Measurements from ENCODE around the gene AP1S3.
A peak's percentile ranks its signal among the peaks of the same experiment; 100 is the strongest.

AP1S3 gene

DNA sequence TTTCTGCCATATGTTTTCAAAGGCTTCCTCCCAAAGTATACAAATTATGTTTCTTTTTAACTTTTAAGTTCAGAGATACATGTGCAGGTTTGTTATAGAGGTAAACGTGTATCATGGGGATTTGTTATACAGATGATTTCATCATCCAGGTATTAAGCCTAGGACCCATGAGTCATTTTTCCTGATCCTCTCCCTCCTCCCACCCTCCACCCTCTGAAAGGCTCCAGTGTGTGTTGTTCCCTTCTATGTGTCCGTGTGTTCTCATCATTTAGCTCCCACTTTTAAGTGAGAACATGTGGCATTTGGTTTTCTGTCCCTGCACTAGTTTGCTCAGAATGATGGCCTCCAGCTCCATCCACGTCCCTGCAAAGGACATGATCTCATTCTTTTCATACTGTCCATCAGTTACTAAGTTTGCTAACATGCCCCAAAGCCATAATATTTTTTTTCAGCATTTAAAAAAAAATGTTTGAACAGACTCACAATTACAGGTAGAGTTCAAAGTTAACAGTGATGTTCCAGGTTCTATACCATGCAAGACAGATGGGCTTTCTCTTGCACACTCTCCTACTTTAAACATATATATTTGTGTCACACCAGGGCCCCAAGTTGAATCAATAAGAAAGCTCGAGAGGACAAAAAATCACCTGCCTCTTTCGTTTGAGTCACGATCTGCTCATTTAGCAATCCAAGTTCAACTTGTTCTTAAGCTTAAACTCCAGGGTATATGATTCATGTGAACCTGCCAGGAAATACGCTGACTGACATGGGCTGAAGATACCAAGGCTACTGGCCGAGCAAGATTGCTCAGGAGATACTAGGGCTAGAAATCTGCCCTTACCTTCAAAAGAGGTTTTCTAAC, 77.6 kb downstream of the AP1S3 start:
- no peak for DNase-seq

DNA sequence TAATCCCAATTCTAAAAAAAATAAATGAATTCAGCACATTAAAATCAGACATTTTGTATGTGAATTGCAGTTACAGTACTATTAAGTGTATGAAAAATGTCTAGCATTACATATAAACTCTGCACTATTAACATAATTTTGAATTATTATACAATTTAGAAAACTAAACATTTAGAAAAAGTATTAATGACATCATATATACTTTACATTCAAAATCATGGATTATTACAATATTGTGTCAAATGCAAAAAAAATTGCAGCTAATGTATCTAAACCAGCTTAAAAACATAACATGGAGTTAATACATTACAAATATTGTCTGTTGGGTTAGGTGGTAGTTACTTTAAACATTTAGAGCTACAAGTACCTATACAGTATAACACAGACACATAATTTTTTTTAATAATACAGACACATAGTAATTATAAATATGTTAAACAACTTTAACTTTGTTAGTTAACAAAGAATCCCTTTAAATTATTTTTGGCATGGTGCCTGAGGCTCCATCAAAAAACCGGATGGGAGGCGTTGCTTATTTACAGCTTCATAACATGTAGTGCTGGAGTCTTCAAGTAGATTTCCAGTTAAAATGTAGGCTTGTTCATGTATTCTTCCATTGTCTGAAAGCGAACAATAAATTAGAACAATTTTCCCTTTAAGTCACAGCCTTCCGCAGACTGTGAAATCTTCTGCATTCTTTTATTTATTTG, 79.1 kb downstream of the AP1S3 start:
- no peak for DNase-seq

- DNase-seq: no peak
Measured at GRCh38 chr2:223753940-223754339, 83.4 kb downstream of the AP1S3 start.

GRCh38 chr2:223751012-223751411, 86.4 kb downstream of the AP1S3 start:
- no peak for DNase-seq

- DNase-seq: no peak
Measured at GRCh38 chr2:223747392-223748042, 89.9 kb downstream of the AP1S3 start.

DNA sequence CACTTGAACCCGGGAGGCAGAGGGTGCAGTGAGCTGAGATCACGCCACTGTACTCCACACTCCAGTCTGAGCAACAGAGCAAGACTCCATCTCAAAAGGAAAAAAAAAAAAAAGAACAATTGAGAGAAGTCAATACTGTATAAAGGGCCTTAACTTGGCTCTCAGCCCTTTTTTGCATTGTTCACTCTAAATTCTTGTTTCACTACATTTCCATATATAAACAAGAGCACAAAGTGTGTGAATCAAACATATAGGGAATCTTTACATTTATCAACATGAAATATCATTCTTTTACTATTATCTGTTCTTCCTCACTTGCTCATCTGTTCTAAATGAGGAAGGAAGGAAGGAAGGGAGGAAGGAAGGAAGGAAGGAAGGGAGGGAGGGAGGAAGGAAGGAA, 90.8 kb downstream of the AP1S3 start:
- no peak for DNase-seq

DNA sequence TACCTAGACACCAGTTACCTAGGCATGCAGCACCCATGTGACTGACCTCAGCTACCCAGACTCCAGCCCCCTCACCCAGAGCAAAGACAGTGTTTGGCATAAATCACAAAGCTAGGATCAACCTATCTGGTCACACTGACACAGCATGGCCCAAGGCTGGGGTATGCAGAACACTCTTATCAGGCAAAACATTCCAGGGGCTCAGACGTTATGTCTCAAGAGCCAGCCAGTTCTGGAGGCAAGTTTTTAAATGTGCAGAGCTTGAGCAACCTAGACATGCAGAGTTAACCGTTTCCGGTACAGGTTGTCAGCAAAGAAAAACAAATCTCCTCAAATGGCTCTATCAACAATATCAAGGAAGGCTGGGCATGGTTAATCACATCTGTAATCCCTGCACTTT, 92.8 kb downstream of the AP1S3 start:
- no peak for DNase-seq

DNA sequence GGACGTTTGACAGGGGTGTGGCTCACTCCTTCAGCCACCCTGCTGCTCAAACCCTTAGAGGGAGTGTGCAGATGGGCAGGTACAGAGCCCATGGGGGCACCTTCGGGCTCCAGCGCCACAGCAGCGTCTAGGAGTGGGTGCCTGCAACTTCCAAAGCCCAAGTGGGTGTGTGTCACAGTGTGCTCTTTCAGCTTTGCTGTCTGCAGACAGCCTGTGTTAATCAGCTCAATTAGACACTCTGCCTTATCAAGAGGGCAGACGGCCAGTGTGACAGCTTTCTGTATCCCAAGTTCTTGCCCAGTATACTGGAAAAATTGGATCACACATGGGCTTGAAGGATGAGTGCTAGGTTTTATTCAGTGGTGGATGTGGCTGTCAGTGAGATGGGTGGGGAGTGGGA, 96.7 kb downstream of the AP1S3 start:
- DNase-seq: no peak

DNA sequence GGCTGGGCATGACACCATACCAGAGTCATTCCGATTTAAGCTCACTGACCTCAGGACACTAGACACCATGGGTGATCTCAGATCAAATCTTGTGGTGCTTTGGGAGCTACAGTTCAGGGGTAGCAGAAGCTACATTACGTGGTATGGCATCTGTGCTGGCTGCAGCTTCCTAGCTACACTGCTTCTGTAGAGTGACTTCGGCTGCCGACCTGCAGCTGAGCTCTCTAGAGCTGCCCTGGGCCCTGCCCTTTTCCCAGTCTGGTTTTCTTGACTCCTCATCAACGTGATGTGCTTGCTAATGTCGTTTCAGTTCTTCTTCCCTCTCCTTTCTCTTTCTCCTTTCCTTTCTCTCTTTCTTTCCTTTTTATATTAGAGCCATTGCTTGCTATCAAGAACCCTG, 100.2 kb downstream of the AP1S3 start:
- DNase-seq: no peak

DNA sequence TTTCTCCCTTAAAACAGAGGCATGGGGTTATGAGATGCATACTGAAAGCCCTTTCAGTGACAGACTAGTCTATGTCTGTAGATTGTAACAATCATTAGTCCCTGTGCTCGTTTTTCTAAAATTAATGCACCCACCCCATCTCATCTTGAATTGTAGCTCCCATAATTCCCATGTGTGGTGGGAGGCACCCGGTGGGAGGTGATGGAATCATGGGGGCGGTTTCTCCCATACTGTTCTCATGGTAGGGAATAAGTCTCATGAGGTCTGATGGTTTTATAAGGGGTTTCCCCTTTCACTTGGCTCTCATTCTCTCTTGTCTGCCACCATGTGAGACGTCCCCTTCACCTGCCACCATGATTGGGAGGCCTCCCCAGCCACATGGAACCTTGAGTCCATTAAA, 100.9 kb downstream of the AP1S3 start:
- no peak for DNase-seq

DNA sequence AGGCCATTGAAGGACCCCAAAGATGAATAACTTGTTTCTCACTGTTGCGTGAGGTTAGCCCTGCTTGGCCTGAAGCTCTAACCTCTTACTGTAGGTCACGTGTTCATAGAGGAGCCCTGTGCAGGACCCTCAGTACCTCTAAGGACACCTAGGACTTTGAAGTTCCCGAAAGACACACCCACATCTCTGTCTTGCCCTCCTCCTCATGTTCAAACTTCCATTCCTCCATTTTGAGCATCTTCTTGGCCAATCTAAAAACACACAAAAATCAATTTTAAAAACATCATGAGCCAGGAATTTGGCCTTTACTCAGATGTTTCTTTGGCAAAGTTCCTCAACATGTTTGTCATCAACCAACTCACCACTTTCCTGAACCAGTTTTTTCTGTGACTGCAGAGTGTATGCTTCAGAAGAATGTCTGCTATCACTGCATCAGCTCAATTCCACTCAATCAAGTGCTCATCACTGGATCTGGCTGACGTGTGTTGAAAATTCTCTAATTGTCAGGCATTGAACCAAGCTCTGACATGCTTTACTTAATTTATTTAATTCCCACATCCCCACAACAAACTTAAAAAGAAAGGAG, 101.6 kb downstream of the AP1S3 start:
- DNase-seq: no peak

DNA sequence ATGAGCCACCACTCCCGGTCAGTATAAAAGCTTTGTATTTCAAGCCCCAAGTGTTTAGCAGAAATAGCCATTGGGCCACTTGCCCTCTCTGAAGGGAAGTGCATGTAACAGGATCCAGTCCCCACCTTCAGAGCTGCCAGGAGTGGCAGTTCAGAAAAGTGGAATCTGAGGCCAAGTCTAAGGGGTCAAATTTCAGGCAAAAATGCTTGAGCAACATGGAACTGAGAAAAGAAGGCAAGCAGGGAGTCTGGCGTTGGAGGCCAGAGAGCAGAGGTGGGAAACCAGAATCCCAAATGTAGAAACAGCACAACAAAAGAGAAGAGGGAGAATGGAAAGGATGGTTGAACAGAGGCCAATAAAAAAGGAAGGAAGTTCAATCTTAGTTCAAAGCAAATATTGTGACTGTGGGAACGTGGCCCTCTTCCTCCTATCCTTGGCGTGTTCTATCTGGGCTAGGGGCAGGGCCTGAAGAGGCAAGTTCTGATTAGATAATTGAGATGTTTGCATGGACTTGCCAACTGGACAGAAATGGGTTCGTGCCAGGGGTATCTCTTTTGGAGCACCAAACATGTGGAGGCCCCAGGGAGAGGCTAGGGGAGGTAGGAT, 102.2 kb downstream of the AP1S3 start:
- DNase-seq: no peak

GRCh38 chr2:223734346-223734745, 103.0 kb downstream of the AP1S3 start:
- DNase-seq: no peak

DNA sequence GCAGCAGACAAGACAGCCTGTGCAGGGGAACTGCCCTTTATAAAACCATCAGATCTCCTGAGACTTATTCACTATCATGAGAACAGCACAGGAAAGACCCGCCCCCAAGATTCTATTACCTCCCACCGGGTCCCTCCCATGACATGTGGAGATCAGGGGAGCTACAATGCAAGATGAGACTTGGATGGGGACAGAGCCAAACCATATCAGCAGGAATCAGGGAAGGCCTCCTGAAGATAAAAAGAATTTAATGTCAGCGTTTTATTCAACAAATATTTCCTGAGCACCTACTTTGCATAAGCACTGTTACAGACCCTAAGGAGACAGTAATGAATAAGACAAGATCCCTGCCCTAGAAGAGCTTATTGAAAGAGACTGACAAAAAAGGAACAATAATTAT, 105.0 kb downstream of the AP1S3 start:
- DNase-seq: no peak

DNA sequence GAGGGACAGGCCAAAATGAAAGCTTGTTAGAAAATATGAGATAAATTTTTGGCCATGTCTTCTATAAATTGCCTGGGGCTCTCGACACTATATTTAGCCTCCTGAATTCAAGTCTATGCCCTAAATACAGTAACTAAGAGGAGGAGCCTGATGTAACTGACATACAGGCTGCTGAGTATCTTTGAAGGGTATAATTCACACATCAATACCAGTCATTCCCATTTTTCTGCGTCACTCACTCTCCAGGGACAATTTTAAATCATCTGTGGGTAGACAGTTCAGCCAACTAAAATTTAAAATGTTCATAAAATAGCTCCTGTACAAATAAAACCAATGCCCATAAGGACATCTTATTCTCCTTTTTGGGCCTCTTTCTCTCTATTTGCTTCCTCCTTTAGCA, 105.9 kb downstream of the AP1S3 start:
- DNase-seq: no peak

GRCh38 chr2:223729781-223730180, 107.6 kb downstream of the AP1S3 start:
- DNase-seq: no peak

DNA sequence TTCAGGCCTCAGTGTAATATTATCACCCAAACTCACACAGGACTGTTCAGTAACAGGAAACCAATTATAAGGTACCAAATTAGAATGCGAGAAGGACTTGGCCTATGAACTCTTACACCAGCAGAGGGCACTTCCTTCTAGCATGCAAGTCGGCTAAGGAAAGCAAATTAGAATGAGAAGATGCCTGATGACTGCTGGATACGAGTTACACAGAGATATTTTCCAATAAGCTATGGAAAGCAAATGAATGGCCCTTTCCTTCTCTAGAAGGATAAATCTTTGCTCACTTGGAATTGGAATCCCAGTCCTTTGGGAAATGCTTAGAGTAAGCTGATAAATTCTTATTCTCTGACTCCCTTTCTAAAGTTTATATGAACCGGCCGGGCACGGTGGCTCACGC, 109.8 kb downstream of the AP1S3 start:
- peak; percentile 39 to 44 for DNase-seq

- DNase-seq: no peak
Measured at GRCh38 chr2:223725986-223726970, 111.1 kb downstream of the AP1S3 start.

DNA sequence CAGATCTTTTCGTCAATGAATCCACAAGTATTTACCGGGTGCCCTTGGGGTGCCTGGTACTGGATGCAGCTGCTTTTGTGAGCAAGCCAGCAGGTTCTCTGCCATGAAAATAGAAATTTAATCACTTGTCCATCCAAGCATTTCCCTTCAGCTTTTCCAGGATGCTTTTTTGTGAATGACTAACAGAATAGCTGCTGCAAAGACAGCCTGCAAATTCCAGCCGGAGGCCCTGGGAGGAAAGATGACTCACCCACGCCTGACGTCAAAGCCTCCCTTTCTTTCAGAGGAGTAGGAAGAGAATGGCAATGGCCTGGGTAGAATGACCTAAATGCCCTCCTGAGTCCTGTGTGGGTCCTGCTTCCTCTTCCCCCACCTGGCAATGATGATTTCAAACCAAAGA, 111.9 kb downstream of the AP1S3 start:
- peak; percentile 4 to 60 for DNase-seq

DNA sequence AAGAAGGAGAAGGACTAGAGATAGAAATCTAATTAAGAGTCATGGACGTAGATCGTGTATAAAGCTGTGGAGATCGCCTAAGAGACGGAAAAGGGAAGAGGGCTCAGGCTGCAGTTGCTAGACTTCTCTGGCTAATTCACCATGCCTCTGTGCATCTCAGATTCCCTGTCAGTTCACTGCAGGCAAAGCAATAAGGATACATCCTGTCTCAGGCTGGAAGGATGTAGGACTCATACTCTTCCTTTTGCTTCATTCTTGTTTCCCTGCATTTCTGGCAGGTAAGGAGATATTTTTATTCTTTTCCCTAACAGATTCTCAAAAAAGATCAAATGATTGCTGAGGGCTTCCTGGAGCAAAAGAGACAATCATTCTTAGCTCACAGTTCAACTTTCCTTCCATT, 112.5 kb downstream of the AP1S3 start:
- DNase-seq: no peak

GRCh38 chr2:223723954-223724411, 113.4 kb downstream of the AP1S3 start:
- DNase-seq: no peak
